GM18511 (cell line): ENCODE results near the gene CAPZA3.
"Not testable (repeated sequence)": the region's sequence is repeated elsewhere in the genome, so short reads cannot be mapped to it uniquely, and the experiment has no call there.

Source experiments
- ATAC-seq: cut with Tn5 transposase; IDR thresholded peaks from one replicate; pipeline ENCODE4 v1.9.1; 2021; ENCODE audit warnings: mild to moderate bottlenecking, moderate library complexity; ENCODE audit not compliant: unreplicated experiment

The CAPZA3 gene

GRCh38 chr12:18753481-18754123 lies 15.7 kb downstream of the CAPZA3 start:
- ATAC-seq = no peak

- ATAC-seq = no peak
Measured at GRCh38 chr12:18754124-18754707, 16.3 kb downstream of the CAPZA3 start.

GRCh38 chr12:18755341-18755740 lies 17.4 kb downstream of the CAPZA3 start:
- ATAC-seq = no peak

GRCh38 chr12:18766479-18766878 lies 28.6 kb downstream of the CAPZA3 start:
- not testable (repeated sequence) for ATAC-seq

- no peak for ATAC-seq
Measured at GRCh38 chr12:18782827-18783226, 44.9 kb downstream of the CAPZA3 start.

- ATAC-seq = not testable (repeated sequence)
Measured at GRCh38 chr12:18785465-18785864, 47.5 kb downstream of the CAPZA3 start.
